GM18870 (cell line): ENCODE results near the gene HOXD9.

Experiments used
- ATAC-seq: cut with Tn5 transposase; IDR thresholded peaks from one replicate; pipeline ENCODE4 v1.9.1; 2021; ENCODE audit warnings: moderate library complexity; ENCODE audit not compliant: unreplicated experiment

The HOXD9 gene

DNA sequence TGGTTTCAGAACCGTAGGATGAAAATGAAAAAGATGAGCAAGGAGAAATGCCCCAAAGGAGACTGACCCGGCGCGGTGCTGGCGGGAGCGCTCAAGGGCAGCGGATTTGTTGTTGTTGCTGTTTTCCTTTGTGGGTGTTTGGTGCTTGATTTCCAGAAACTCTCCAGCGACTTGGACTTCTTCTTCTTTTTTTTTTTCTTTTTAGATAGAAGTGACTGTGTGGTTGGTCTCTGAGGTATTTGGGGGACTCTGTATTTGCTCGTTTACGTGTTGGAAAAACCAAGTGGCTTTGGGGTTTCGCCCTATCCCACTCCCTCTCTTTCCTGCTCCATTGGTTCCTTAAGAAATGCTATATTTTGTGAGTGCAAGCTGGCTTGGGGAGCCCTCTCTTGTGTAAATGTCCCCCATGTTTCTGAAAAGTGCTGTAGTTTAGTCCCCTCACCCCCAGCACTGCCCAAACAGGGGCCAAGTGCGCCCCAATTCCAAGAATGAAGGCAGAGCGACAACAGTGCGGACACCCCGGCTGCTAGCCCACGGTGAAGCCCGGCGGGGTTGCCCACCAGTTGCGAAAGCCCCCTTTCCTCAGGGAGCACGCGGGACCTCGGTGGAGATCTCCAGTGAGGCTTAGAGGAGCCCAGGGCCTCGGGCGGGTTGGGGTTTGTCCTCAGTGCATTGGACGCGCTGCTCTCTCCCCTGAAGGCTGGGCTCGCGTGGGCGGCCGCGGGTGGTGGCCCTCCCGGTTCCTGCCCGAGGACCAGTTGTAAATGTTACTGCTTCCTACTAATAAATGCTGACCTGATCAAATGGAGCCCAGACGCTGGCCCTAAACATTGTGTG, 1.8 kb downstream of the HOXD9 start:
- ATAC-seq, result no peak

DNA sequence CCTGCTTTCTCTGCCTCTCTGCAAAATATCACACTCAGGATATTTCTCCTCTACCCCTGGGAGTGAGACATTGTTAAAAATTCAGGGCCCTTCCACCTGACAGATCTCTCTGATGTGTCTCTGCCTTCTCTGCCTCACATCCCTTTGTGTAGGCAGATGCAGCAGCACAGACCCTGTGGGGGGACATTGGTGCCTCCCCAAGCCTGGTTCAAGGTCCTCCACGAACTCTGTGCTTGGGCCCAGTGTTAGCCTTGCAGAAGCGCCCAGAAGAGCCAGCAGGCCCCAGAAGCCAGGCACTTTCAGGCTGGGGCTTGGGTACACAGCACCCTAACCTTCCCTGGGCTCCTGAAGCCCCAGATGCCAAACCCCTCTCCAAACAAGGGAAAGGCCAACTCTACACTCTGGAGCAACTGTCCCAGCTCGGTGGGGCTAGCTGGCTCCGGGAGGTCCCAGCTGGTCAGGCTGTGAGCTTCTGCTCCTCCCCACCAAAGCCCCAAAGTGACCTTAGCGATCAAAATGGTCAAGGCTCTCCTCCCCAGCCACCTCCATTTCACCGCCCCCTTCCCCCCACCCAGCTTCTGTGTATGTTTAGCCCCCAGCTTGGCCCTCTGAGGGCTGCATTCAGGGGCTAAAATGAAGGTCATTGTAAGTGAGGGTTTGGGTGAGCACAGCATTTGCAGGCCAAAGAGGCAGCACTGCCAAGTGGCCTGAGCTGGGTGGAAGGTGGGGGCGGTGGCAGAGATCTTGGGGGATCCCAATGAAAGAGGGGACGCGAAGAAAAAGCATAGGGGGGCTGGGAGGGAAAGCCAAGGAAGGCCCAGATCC, 2.6 kb downstream of the HOXD9 start:
- ATAC-seq, result no peak

DNA sequence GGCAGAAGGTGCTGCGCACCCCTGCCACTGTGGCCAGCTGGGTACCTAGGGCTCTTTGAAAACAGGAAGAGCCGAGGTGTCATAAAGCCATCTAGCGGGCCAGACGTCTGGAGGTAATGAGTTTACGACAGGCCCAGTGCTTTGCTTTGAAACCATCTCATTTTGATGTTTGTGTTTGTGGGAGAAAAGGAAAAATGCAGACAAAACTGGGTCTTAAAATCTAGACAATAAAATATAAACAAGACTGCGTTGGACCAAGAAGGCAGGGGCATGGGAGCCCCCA, 3.2 kb downstream of the HOXD9 start:
- no peak for ATAC-seq

DNA sequence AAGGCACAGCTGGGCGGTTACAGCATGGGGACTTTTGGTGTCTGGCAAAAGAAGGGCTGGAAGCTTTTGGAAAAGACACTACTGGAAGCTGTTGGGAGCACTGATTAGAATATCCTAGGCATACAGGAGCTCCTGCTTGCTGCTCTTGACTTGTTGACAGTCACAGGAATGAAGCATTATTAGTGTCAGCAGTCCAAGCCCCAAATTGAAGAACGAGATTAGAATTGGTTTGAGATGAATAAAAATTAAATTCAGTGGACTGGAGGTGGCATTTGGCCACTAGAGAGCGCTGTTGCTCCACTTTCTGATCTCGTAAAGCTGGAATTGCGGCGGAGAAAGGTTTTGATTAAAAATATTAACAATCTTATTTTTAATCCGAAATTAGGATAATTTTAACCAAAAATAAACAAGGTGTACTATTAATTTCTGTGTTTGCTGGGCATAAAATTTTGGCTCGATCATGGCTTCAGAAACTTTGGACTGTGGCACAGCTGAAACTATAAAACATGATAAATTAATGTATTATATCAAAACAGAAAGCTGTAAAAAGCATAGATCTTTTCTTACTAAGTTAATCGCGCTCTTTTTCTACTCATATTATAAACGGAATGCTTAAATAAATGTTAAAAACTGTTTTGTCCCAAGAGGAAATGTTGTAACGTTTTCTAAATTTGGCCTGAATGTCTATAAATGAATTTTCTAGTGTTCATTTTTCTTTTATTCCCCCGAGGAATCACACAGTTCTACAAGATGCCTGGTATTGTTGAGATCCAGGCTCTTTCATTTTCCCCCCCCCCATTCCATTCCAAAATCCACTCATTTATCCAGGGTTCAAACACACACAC, 4.6 kb downstream of the HOXD9 start:
- no peak for ATAC-seq

DNA sequence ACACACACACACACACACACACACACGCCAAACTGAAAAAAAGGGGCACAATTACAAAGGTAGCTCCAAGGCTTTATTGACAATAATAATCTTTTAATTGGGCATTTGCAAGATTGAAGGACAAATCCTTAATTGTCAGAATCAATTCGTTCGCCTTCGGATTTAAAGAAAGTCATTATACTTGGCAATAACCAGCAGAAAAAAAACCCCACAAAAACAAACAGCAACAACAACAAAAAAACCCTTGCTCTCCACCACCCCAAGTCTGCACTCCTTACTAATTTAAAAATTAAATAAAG, 5.2 kb downstream of the HOXD9 start:
- ATAC-seq, result no peak

DNA sequence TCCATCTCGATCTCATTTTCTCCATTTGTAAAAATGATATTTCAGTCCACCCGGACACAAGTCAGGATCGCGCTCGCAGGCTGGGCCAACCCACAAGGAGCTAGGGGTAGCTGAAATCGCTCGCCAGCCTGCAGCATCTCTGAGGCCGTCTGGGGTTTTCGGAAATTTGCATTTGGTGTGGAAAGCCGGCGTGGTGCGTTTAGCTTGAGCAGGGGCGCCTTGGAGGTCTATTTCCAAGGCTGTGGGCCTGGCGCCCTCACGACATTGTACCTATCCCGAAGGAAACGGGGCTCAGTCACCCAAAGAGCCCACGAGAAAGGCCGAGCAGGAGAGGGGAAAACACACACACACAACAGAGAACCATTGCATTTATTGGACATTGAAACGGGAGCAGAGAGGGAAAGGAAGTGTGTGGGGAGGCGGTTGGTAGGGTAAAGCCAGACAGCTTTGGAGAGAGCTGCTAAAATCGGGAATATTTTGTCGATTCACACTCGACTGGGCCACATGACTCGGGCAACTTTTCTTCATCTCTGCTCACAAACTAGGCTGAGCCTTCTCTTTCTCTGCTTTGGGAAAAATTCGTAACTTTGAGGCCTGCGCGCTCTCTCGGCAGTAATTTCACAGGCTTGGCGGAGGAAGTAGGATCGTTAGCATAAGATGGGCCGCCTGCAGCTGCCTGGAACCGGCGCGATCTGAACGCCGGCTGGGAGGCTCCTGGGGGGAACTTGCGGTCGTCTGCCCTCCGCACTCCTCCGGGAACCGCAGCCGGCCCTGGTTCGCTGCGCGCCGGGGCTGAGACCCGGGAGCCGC, 5.9 kb downstream of the HOXD9 start:
- no peak for ATAC-seq

DNA sequence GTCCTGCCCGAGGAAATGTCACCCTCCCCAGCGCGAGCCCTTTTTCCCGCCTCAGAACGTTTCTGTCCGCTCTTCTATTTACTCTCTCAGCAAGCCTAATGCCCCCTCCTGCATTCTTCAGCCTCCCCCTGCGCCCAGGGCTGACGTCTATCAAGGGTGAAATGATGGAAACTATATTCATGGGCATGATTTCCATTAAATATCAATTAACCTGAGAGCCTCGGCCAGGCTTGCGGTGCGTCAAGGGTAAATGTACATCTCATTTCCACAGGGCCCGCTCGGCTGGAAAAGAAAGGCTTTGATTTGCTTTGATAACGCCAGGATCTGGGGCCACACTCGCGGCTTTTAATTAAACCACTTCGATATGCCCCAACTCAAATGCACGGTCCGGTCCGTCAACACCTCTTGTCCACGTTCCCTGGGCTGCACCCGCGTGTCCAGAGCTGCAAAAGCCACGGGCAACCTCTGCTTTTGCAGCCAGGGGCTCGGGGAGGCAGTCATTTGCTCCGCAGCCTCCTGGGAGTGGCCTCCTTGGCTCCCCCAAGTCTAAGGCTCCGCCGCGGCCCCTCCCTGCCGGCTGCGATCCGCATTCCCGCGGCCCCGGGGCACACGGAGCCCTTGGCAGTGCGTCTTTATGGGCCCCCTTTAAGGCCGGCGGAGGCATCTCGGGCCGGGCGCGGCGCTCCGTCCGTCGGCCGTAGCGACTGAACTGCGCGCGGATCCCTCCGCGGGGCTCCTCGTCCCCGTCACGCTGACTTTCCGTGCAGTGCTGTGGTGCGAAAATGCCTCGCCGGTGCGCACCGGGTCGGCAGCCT, 6.7 kb downstream of the HOXD9 start, which contains the start of gene HOXD8:
TSS of gene HOXD8 (plus strand) at position 724 of the 815 bp plus-strand sequence. CDS start 662 bp downstream, outside the sequence.
- ATAC-seq, result no peak

DNA sequence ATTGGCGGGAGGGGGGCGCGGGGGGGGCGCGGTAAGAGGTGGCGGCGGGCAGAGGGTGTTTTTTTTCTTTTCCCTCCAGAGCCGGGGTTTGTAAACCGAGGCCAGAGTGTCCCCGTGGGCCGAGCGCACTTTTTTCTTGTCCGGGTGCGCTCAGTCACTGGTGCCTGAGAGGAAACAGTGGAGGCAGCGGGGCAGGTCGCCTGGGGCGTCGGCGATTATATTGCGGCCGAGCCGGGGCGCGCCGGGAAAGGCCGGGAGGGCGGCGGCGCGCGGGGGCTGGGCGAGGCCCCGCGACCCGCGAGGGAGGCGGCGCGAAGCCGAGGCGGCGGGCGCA, 7.3 kb downstream of the HOXD9 start:
- ATAC-seq, result no peak

DNA sequence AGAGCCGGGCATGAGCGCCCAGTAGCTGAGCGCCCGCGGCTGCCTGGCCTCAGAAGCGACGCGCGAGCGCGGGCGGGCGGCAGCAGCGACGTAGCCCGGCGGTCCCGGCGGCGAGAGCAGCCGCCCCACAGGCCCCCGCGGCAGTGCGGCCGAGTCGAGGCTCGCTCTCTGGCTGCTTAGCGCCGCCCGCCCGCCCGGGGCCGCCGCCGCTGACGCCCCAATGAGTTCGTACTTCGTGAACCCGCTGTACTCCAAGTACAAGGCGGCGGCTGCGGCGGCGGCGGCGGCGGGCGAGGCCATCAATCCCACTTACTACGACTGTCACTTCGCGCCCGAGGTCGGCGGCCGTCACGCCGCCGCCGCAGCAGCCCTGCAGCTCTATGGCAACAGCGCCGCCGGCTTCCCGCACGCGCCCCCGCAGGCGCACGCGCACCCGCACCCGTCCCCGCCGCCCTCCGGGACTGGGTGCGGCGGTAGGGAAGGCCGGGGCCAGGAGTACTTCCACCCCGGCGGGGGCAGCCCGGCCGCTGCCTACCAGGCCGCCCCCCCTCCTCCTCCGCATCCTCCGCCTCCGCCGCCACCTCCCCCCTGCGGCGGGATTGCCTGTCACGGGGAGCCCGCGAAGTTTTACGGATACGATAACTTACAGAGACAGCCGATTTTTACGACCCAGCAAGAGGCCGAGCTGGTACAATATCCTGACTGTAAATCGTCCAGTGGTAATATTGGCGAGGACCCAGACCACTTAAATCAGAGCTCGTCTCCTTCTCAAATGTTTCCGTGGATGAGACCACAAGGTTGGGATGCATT, 7.8 kb downstream of the HOXD9 start:
- ATAC-seq, result no peak

DNA sequence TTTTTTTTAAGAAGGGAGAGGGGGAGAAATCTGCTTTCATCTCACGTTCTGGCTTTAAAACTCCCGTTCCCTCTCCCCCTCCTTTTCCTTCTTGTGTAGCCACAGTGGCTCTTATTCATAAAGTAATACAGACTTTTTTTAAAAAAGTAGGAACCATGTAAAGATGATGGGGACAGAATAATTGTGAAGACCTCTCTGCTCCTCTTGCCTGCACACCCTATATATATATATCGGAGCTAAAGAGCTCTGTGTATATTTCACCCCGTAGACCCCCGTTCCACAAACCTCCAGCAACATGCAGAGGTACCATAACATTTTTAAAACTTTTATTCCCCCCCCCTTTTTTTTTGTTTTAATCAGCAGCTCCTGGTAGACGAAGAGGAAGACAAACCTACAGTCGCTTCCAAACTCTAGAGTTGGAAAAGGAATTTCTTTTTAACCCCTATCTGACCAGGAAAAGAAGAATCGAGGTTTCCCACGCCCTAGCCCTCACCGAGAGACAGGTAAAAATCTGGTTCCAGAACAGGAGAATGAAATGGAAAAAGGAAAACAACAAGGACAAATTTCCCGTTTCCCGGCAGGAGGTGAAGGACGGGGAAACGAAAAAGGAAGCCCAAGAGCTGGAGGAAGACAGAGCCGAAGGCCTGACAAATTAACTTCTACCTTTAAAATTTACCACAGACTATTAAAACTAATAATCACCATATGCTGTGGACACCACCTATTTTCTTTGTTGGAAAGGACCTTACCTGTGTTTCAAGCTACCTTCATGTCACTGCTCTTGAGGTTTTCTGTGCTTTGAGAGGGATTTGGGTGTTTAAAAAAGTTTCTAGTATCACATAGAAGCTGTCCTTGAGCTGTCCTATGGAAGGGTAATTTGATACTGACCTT, 8.7 kb downstream of the HOXD9 start:
- no peak for ATAC-seq

DNA sequence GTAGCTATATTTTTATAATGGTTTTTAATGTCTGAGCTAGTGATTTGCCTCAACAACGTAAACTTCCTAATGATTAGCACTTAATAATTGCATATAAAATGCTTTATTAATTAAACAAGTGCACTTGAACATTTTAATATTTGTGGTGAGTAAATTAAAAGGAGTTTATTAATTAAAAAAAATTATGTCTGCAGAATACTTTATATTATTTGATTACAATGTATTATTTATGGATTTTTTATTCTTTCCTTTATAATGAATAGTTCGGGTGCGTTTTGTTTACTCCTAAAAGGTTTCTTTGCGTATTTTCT, 9.3 kb downstream of the HOXD9 start:
- no peak for ATAC-seq

DNA sequence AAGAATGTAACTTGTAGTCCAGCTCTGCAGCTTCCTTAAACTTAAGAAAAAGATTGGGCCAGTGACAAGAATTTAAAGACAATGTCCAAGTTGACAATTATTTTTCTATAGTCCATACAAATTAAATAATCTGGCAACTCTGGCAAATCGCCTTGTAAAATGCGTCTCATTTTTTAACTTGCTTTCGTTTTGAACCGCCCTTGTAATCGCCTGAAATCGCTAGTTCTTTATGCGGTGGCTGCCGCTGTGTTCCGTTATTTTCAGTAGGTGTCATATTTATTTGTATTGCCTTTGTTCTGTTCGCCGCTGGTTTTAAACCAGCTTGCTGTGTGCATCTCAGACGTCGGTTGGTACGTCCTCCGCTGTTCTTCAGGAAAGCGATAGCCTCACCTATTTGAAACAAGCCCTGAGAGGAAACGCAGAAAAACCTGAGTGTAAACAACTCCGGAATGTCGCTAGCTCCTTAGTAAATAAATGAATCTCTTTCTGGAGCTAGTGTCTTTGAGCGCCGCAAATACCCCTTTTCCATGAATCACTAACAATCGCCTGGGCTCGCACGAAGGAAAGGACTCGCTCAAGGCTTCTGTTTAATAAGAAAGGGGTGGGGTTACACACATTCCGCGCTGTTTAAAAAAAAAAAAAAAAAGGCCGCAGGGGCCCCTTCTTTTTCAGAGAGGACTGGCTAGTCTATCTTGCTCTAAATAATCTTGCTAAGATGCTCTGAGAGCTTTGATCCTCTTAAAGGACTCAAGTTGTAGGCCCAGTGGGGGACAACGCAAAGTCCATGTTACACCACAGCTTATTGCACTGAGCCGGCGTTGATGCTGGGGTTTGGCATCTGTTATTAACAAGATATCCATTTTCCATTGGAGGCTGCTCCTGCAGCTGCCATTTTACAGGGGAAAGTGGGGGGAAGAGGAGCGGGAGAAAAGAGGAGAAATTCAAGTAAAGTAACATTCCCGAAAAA, 10.0 kb downstream of the HOXD9 start:
- ATAC-seq, result no peak

DNA sequence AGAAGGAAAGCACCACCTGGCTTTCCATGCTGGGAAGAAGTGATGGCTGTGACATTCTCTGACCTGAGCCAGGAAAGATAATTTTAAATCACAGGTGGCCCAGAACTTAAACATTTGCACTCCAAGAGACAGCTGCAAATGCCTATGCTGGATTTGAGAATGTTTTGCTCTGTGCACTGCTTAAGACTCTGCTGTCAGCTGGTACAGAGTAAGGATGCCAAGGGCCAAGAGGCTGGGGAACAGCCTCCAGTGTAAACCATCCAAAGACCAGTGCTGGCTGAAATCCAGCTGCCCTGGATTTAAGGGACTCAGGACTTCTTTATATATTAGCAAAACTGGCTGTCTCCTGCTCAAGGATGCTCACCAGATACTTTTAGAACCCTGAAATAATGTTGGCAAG, 10.9 kb downstream of the HOXD9 start:
- no peak for ATAC-seq

DNA sequence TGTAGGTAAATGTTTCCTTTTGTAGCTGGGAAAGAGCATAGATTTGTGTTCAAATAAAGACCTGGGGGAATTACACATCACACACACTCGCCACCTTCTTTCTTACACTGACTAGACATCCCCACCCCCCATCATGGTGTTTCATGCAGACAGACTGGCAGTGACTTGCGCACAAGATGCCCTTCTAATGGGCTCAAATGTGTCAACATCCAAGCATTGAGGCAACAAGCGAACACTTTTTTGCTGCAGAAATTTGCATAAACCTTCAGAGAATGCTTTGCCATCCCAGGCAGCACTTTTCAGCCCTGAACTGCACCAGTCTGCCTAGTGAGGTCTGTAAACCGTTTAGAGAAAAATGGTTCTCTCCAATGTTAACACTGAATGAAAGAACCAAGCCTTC, 11.5 kb downstream of the HOXD9 start:
- ATAC-seq, result no peak

DNA sequence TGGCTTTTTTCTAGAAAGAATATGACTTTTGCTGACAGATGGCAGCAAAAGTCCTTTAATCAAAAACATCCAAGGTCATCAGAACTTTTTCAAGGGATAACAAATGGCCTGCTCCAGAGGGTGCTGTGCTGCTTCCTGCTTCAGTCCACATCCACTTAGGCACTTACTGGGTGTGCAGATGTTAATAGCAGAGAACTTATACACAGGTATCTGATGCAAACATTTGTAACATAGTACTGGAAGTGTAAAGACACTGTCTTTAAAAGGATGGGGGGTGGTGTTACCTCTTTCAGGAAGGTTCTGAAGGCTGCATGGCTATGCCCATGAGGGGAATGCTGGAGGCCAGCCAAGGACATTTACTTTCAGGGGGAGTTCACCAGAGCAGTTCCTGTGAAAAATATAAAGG, 12.5 kb downstream of the HOXD9 start:
- no peak for ATAC-seq

DNA sequence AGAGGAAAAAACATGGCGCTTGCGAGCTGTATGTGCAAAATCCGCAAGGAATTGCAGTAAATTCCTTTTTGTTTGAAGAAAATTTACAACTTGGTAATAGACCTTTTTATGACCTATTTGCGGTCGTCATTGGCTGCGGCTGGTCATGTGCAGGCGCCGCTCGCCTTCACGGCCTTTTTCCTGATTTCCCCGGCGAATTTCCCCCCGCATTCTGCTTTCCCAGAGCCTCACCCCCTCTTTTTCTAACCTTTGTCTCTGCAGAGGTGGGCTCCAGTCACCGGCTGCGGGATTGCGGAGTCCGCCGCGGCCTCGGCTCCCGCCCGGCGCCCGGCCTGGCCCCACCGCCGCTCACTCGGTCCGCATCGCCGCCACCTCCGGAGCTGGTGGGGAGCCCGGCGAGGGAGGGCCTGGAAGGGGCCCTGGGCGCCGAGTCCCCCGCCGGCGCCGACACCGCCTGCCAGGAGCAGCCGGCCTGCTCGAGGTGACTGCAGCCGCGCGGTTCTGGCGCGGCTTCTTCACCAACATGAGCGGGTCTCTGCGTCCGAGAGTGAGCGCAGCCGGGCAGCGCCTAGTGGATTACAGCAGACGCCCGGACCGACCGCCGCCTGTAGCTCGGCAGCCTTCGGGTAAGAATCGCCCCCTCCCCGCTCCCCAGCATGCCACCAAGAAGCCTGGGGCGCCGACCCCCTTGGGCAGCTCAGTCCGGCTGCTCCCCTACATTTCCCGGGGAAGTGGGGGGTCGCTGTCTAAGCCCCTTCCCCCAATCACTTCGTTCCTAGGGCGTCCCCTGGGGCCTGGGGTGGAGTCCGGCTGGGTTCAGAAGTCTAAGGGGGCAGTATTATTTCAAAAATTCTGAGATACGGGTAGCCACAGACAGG, 14.1 kb downstream of the HOXD9 start:
- no peak for ATAC-seq

DNA sequence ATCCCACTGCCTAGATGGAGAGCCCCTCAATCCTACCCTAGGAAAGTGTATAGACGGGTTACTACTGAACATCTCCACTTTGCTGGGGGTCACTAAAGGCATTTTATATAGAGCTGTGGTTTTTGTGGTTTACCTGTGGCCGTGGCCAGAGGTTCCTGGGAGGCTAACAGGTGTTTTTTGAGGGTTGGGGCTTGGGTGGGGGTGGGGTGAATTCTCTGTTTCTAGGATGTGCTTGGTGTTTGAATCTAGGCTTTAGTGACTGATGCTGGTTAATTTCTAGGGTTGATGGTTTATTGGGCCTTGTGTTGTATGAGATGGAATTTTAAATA, 14.7 kb downstream of the HOXD9 start:
- ATAC-seq, result no peak
